ENCODE data around the gene HNRNPA1L2. TPM values are rescaled to one million over a fixed set of nuclear protein-coding genes. Genes with fewer than 3 reads are reported as not detected.
"Not testable (repeated sequence)": the region's sequence is repeated elsewhere in the genome, so short reads cannot be mapped to it uniquely, and the experiment has no call there.

HNRNPA1L2 gene
- total RNA-seq, 1 donor from 2014 or later = 4.7 TPM

- H3K4me2 ChIP-seq = no peak overlapping the region
- no peaks in the 10 kb centered on the region for H3K4me1 ChIP-seq
- no peaks in the 10 kb centered on the region for H3K4me1 Mint-ChIP-seq
- H3K27ac ChIP-seq = no peak overlapping the region
- no peaks in the 10 kb centered on the region for H3K9me3 Mint-ChIP-seq
- no peak overlapping the region for H3K4me3 ChIP-seq
- H2AFZ ChIP-seq (replicated peaks) = no peak overlapping the region
- no peak overlapping the region for H3K27ac Mint-ChIP-seq
- no peaks in the 10 kb centered on the region for H3K27me3 ChIP-seq
- no peak overlapping the region for H3K4me3 Mint-ChIP-seq
- peaks cover 6% of the 10 kb centered on the region for H3K79me2 ChIP-seq (ENCODE audit: low read depth)
- no peak for TF ChIP-seq EZH2phosphoT487 (IDR thresholded peaks at IDR 0.05)
- TF ChIP-seq CTCF (IDR thresholded peaks at IDR 0.05) = no peak
- TF ChIP-seq EZH2 (IDR thresholded peaks at IDR 0.05) = no peak
- no peak overlapping the region for H3K9ac ChIP-seq
- no peak for DNase-seq (ENCODE audit: low spot score)
- no peaks in the 10 kb centered on the region for H3K9me3 ChIP-seq (ENCODE audit: low read depth)
- H4K20me1 ChIP-seq (ENCODE audit: low read depth) = no peaks in the 10 kb centered on the region
- peaks cover 20% of the 10 kb centered on the region for H3K36me3 Mint-ChIP-seq
- H3F3A ChIP-seq (ENCODE audit: low read depth) = no peaks in the 10 kb centered on the region
- peaks cover 4% of the 10 kb centered on the region for H3K27me3 Mint-ChIP-seq (ENCODE audit: insufficient read depth, low read depth)
- peaks cover 3% of the 10 kb centered on the region for H3K36me3 ChIP-seq
These were observed 35.6 kb downstream of the HNRNPA1L2 start for GRCh38 chr13:52677823-52678222.

- DNase-seq (ENCODE audit: low spot score); H3K27me3 Mint-ChIP-seq (ENCODE audit: insufficient read depth, low read depth); H3K4me2 ChIP-seq; H3K27me3 ChIP-seq; H3K4me3 Mint-ChIP-seq; H3K9ac ChIP-seq; H3F3A ChIP-seq (ENCODE audit: low read depth); H3K9me3 ChIP-seq (ENCODE audit: low read depth); H3K4me1 ChIP-seq; H4K20me1 ChIP-seq (ENCODE audit: low read depth); H3K27ac Mint-ChIP-seq; H3K4me3 ChIP-seq; H3K36me3 ChIP-seq; H3K9me3 Mint-ChIP-seq; H3K27ac ChIP-seq; H3K79me2 ChIP-seq (ENCODE audit: low read depth); H3K4me1 Mint-ChIP-seq; H2AFZ ChIP-seq (replicated peaks): not testable (repeated sequence)
- peaks cover 30% of the 10 kb centered on the region for H3K36me3 Mint-ChIP-seq
These were observed 43.6 kb downstream of the HNRNPA1L2 start for GRCh38 chr13:52685806-52686205.

- TF ChIP-seq EZH2phosphoT487 (IDR thresholded peaks at IDR 0.05) (no peak), EZH2 (IDR thresholded peaks at IDR 0.05) (no peak), CTCF (IDR thresholded peaks at IDR 0.05) (no peak)
- Histone ChIP-seq H3K4me2 (no peak overlapping the region), H3K9ac (no peak overlapping the region), H3K4me1 (no peaks in the 10 kb centered on the region), H3K79me2 (ENCODE audit: low read depth) (no peaks in the 10 kb centered on the region), H4K20me1 (ENCODE audit: low read depth) (no peaks in the 10 kb centered on the region), H2AFZ (replicated peaks) (no peak overlapping the region), H3K36me3 (peaks cover 2% of the 10 kb centered on the region), H3K4me3 (no peak overlapping the region), H3F3A (ENCODE audit: low read depth) (no peaks in the 10 kb centered on the region), H3K27ac (no peak overlapping the region), H3K27me3 (no peaks in the 10 kb centered on the region), H3K9me3 (ENCODE audit: low read depth) (no peaks in the 10 kb centered on the region)
- Mint-ChIP-seq H3K27me3 (ENCODE audit: insufficient read depth, low read depth) (no peaks in the 10 kb centered on the region), H3K4me1 (no peaks in the 10 kb centered on the region), H3K4me3 (no peak overlapping the region), H3K27ac (no peak overlapping the region), H3K36me3 (peaks cover 32% of the 10 kb centered on the region), H3K9me3 (no peaks in the 10 kb centered on the region)
- no peak for DNase-seq (ENCODE audit: low spot score)
These were observed 44.1 kb downstream of the HNRNPA1L2 start for GRCh38 chr13:52686376-52686775.

Other genes with a start within 250 kb of the HNRNPA1L2 start
- gene THSD1, start 236.3 kb upstream of the HNRNPA1L2 start, total RNA-seq (ENCODE audit: low replicate concordance) = 0.45 and 0.74 TPM in 2 replicates
- 51.3 and 72.7 TPM in 2 replicates for gene VPS36, start 191.8 kb upstream of the HNRNPA1L2 start, total RNA-seq (ENCODE audit: low replicate concordance)
- gene CKAP2, start 187.0 kb upstream of the HNRNPA1L2 start, total RNA-seq (ENCODE audit: low replicate concordance) = 134 and 224 TPM in 2 replicates
- 47.5 and 67.0 TPM in 2 replicates for gene SUGT1, start 10.4 kb downstream of the HNRNPA1L2 start, total RNA-seq (ENCODE audit: low replicate concordance)
- 5.3 and 5.5 TPM in 2 replicates for gene CNMD, start 97.4 kb downstream of the HNRNPA1L2 start, total RNA-seq (ENCODE audit: low replicate concordance)
- gene PCDH8, start 206.2 kb downstream of the HNRNPA1L2 start, total RNA-seq (ENCODE audit: low replicate concordance) = 0.52 and 1.1 TPM in 2 replicates